Adrenal gland (tissue), 12 donors: Measurements from ENCODE around the gene SOHLH1. TPM values are rescaled to one million over a fixed set of nuclear protein-coding genes. Genes with fewer than 3 reads are reported as not detected.

Source experiments
- DNase-seq, 7 donors: peaks; one replicate each; pipeline ENCODE4 v3.0.0-alpha.2; 2019 to 2020
- H3K27ac ChIP-seq, 5 donors: fragments of 200-600 bp; sonication (generic) in 4 of 5; 1 replicate in 3 of 5; 2 replicates in 2 of 5; pipeline versions ENCODE4 v1.5.1 to v1.8.0; 2016 to 2020; ENCODE audit warnings: mild to moderate bottlenecking in 1 of 5
- H3K27me3 ChIP-seq: fragments of 200-600 bp; 2 replicates; pipeline ENCODE4 v1.8.0; 2021
- H3K36me3 ChIP-seq, 2 donors: fragments of 200-600 bp; replicated peaks in 1 of 2; 1 replicate in 1 of 2; 2 replicates in 1 of 2; pipeline versions ENCODE4 v1.5.1 to v1.8.0; 2018 to 2022
- H3K4me1 ChIP-seq, 2 donors: fragments of 200-600 bp; replicated peaks in 1 of 2; 1 replicate in 1 of 2; 2 replicates in 1 of 2; pipeline versions ENCODE4 v1.5.1 to v1.8.0; 2018 to 2021
- H3K4me3 ChIP-seq, 4 donors: fragments of 200-600 bp; sonication (generic) in 3 of 4; one replicate each; pipeline ENCODE4 v1.5.1; 2016 to 2018
- H3K9me3 ChIP-seq, 3 donors: fragments of 200-600 bp; sonication (generic) in 1 of 3; replicated peaks in 1 of 3; 1 replicate in 2 of 3; 2 replicates in 1 of 3; pipeline versions ENCODE4 v1.5.1 to v1.8.0; 2016 to 2021
- POLR2A ChIP-seq, 2 donors: fragments of 450-650 bp; IDR thresholded peaks; one replicate each; pipeline ENCODE4 v1.6.1; 2017; ENCODE audit warnings: antibody characterized with exemption in 2 of 2, mild to moderate bottlenecking in 2 of 2, moderate library complexity in 1 of 2
- WGBS, 4 donors: extraction: QIAGEN DNeasy Blood & Tissue Kit in 2 of 4; methylation state at CpG; one replicate each; pipeline versions ENCODE4 v1.1.5 to v1.1.7; 2013 to 2017; 5-methylcytosine and 5-hydroxymethylcytosine counted together
- intact Hi-C, 2 donors: fragments of 100-400 bp; cut with DNase I; formaldehyde crosslinking; loops; one replicate each; pipeline versions ENCODE4 v1.14.1 to v1.15.0; 2022 to 2023
- polyA plus RNA-seq, 3 donors: library from polyadenylated mRNA; stranded (reverse); fragments of 200-250 nt in 2 of 3; fragments of 350-450 nt in 1 of 3; fragmentation: Illumina TruSeq in 1 of 3; extraction: RNeasy Lipid Tissue Mini Kit (QIAGEN cat#74804) in 1 of 3; gene quantifications; one replicate each; pipeline ENCODE4 v1.2.3, GENCODE V29; 2013 to 2014
- total RNA-seq, 9 donors: library from RNA; depleted of rRNA in 4 of 9; stranded (reverse); fragments of >200 nt in 4 of 9; fragments of 120-200 nt in 1 of 9; fragmentation: NEBNext Ultra II Directional in 1 of 9; extraction: Animal tissue kit (Norgen Biotek cat#: 25700) in 1 of 9; gene quantifications; one replicate each; pipeline versions ENCODE4 v1.1.0 to v1.2.4, GENCODE V29; 2013 to 2023
- TF ChIP-seq, protein P1 (sequence below), 6 experiments: fragments of 450-650 bp in 4 of 6; fragments of 200-600 bp in 2 of 6; sonication (generic) in 1 of 6; IDR thresholded peaks; 1 replicate in 5 of 6; 2 replicates in 1 of 6; pipeline versions ENCODE4 v1.5.1 to v1.8.0; 2016 to 2021; ENCODE audit warnings: antibody characterized with exemption in 6 of 6, mild to moderate bottlenecking in 2 of 6, moderate library complexity in 1 of 6
- donor health status: healthy with polysubstance abuse.
- donor health status: Bipolar disorder and iron deficiency.
- donor health status: DM: yes; HTN: yes; CAD: no.
- donor health status: DM: no; HTN: no; CAD: no.
- donor health status: DM: no; HTN: no; CAD: no.
- donor health status: DM: yes; HTN: yes; CAD: no.

The SOHLH1 gene
- total and polyA plus RNA-seq, 12 donors: not detected

DNA sequence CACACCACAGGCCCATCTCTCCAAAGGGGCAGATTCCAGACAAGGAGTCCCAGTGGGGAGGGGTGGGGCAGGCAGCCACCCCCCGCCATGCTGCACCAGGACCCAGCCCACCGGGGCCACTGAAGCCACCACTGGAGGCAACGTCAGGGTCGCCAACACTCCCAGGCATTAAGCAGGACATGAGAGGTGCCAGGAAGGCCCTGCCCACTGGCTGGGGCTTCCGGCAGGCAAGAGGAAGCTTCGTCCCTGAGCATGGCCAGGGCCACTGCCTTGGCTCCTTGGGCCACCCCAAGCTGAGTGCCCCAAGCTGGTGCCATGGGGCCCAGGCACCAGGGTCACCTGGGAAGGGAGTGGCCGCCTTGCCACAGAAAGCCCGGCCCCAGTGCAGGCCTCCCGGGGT, 20.2 kb upstream of the SOHLH1 start:
- WGBS, 4 donors: 82 to 100% (median 89%) methylated on average over 1 to 9 of the region's 9 CpGs

DNA sequence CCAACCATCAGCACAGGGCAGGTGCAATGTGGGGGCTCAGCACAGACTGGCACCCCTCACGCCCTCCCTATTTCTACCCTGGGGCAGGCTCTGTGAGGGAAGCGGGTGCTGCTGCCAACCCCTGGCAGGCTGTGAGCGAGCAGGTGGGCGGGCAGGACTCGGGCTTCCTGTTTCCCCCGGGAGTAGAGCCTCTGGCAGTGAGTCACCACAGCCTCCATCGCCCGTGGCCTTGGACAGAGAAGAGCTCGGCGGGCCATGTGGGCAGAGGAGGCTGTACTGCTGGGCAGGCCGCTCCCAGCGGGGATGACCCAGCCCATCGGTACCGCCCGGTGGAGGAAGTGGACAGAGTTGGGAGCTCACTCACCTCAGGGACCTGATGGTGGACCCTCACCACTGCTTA, 19.3 kb upstream of the SOHLH1 start:
- H3K4me1 ChIP-seq: no peaks in the 10 kb centered on the region
- DNase-seq: peak; percentile 78 to 96 (median 90)
- WGBS, 4 donors: 20 to 43% (median 29%) methylated on average over 1 to 15 of the region's 15 CpGs; no CpG with 5 or more reads in 1 of the 4 donors
- TF ChIP-seq, protein P1, sequence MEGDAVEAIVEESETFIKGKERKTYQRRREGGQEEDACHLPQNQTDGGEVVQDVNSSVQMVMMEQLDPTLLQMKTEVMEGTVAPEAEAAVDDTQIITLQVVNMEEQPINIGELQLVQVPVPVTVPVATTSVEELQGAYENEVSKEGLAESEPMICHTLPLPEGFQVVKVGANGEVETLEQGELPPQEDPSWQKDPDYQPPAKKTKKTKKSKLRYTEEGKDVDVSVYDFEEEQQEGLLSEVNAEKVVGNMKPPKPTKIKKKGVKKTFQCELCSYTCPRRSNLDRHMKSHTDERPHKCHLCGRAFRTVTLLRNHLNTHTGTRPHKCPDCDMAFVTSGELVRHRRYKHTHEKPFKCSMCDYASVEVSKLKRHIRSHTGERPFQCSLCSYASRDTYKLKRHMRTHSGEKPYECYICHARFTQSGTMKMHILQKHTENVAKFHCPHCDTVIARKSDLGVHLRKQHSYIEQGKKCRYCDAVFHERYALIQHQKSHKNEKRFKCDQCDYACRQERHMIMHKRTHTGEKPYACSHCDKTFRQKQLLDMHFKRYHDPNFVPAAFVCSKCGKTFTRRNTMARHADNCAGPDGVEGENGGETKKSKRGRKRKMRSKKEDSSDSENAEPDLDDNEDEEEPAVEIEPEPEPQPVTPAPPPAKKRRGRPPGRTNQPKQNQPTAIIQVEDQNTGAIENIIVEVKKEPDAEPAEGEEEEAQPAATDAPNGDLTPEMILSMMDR (IDR thresholded peaks at IDR 0.05): no peak
- TF ChIP-seq POLR2A (IDR thresholded peaks at IDR 0.05): no peak
- no peak overlapping the region for H3K4me3 ChIP-seq
- no peak overlapping the region for H3K27ac ChIP-seq
- no peaks in the 10 kb centered on the region for H3K36me3 ChIP-seq
- H3K27me3 ChIP-seq: peaks cover 29% of the 10 kb centered on the region
- H3K9me3 ChIP-seq: no peaks in the 10 kb centered on the region
- intact Hi-C loops: no loop called here

More for the DNA sequence above, 20.2 kb upstream of the SOHLH1 start:
- H3K4me1 ChIP-seq: no peaks in the 10 kb centered on the region
- peaks cover 29% of the 10 kb centered on the region for H3K27me3 ChIP-seq
- H3K4me3 ChIP-seq: no peak overlapping the region
- no peak overlapping the region for H3K27ac ChIP-seq
- TF ChIP-seq POLR2A (IDR thresholded peaks at IDR 0.05): no peak
- TF ChIP-seq, protein P1 (IDR thresholded peaks at IDR 0.05): no peak
- H3K9me3 ChIP-seq: no peaks in the 10 kb centered on the region
- no peak for DNase-seq
- intact Hi-C loops: no loop called here
- H3K36me3 ChIP-seq: no peaks in the 10 kb centered on the region

DNA sequence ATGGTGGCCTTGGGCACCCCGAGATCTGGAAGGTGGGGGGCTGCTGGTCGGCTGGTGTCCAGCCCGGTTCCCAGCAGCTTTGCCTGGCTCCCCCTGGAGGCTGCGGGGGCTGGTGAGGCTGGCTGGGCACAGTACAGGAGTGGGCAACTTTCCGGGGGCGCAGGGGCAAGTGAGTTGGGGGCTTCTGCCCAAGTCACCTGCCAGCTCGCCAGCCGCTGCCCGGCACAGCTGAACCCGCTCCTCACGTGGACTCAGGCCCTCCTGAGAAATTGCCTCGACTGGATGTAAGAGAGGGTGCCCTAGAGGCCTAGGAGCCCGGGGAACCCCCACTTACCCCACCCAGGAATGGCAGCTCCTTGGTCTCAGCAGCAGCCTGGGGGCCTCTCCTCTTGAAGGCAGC, 18.1 kb upstream of the SOHLH1 start:
- Histone ChIP-seq H3K36me3 (no peaks in the 10 kb centered on the region), H3K4me1 (no peaks in the 10 kb centered on the region), H3K4me3 (no peak overlapping the region), H3K27ac (no peak overlapping the region), H3K9me3 (no peaks in the 10 kb centered on the region), H3K27me3 (peaks cover 29% of the 10 kb centered on the region)
- 84 to 91% (median 88%) methylated on average over 6 to 13 of the region's 13 CpGs for WGBS, 4 donors
- TF ChIP-seq, protein P1 (IDR thresholded peaks at IDR 0.05): no peak
- intact Hi-C loops: no loop called here
- no peak for DNase-seq

DNA sequence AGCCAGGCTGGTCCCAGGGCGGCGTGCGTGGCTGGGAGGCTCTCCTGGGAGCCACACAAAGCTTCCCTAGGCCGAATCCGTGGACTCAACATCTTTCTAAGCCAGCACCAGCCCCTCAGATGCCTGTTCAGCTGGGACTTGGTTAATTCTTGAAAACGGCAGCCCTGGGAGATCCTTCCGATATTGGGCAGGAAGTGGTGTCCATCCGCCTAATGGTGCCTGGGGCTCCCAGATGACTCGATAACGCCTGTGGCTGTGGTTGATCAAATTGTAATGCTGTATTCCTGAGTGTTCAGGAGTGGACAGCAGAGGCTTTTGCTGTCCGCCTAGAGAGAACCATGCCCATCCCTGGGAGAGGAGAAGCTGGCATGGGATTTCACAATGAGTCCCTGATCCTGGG, 16.8 kb upstream of the SOHLH1 start:
- H3K9me3 ChIP-seq: no peaks in the 10 kb centered on the region
- intact Hi-C loops: no loop called here
- H3K4me1 ChIP-seq: no peaks in the 10 kb centered on the region
- WGBS, 4 donors: 79 to 84% (median 82%) methylated on average over 10 to 11 of the region's 11 CpGs
- H3K27me3 ChIP-seq: peaks cover 23% of the 10 kb centered on the region
- no peak overlapping the region for H3K4me3 ChIP-seq
- no peak overlapping the region for H3K27ac ChIP-seq
- H3K36me3 ChIP-seq: no peaks in the 10 kb centered on the region
- TF ChIP-seq POLR2A (IDR thresholded peaks at IDR 0.05): no peak
- TF ChIP-seq, protein P1 (IDR thresholded peaks at IDR 0.05): no peak
- DNase-seq: no peak
